Right lobe of liver (tissue), 6 donors: ENCODE measurements around the gene MIDN. TPM values are rescaled to one million over a fixed set of nuclear protein-coding genes. Genes with fewer than 3 reads are reported as not detected.
A peak's percentile ranks its signal among the peaks of the same experiment; 100 is the strongest.

Experiments used
- ATAC-seq, 4 donors: fragments of 200-7000 bp; cut with Tn5 transposase; one replicate each; pipeline ENCODE4 v1.9.1; 2020; ENCODE audit warnings: mild to moderate bottlenecking in 4 of 4, moderate library complexity in 4 of 4
- DNase-seq, 3 donors: peaks; one replicate each; pipeline ENCODE4 v3.0.0-alpha.2; 2020
- H3K27ac ChIP-seq, 3 donors: fragments of 200-600 bp; one replicate each; pipeline ENCODE4 v1.8.0; 2022
- H3K27me3 ChIP-seq, 2 donors: fragments of 200-600 bp; one replicate each; pipeline ENCODE4 v1.8.0; 2022
- H3K36me3 ChIP-seq, 4 donors: fragments of 200-600 bp; sonication (generic) in 1 of 4; one replicate each; pipeline versions ENCODE4 v1.5.1 to v1.8.0; 2017 to 2022; ENCODE audit warnings: control low read depth in 1 of 4
- H3K4me1 ChIP-seq, 4 donors: fragments of 200-600 bp; sonication (generic) in 1 of 4; one replicate each; pipeline versions ENCODE4 v1.5.1 to v1.8.0; 2017 to 2022; ENCODE audit warnings: control low read depth in 1 of 4
- H3K4me3 ChIP-seq, 3 donors: fragments of 200-600 bp; one replicate each; pipeline ENCODE4 v1.8.0; 2022
- H3K9me3 ChIP-seq, 4 donors: fragments of 200-600 bp; sonication (generic) in 1 of 4; one replicate each; pipeline versions ENCODE4 v1.5.1 to v1.8.0; 2017 to 2022; ENCODE audit warnings: control low read depth in 1 of 4
- POLR2A ChIP-seq: fragments of 450-650 bp; IDR thresholded peaks from one replicate; pipeline ENCODE4 v1.6.1; 2017; ENCODE audit warnings: antibody characterized with exemption, mild to moderate bottlenecking
- WGBS: methylation state at CpG from one replicate; pipeline ENCODE4 v1.1.6; 2018; ENCODE audit warnings: low coverage, low lambda C conversion rate; ENCODE audit not compliant: insufficient coverage; ENCODE audit errors: missing lambda C conversion rate; 5-methylcytosine and 5-hydroxymethylcytosine counted together
- intact Hi-C, 2 donors: fragments of 100-400 bp; cut with DNase I; formaldehyde crosslinking; loops; one replicate each; pipeline versions ENCODE4 v1.11.2 to v1.14.1; 2022
- total RNA-seq, 6 experiments: library from RNA; depleted of rRNA in 2 of 6; stranded (reverse); fragments of >200 nt in 2 of 6; fragmentation: NEBNext Ultra II Directional in 3 of 6; extraction: Animal tissue kit (Norgen Biotek cat#: 25700) in 3 of 6; gene quantifications; one replicate each; pipeline versions ENCODE4 v1.1.0 to v1.2.4, GENCODE V29; 2016 to 2023
- TF ChIP-seq, protein P1 (sequence below), 4 donors: fragments of 200-600 bp in 3 of 4; fragments of 450-650 bp in 1 of 4; IDR thresholded peaks; one replicate each; pipeline versions ENCODE4 v1.5.1 to v1.8.0; 2016 to 2022; ENCODE audit warnings: antibody characterized with exemption in 4 of 4, mild to moderate bottlenecking in 2 of 4
- donor health status: DM: no; HTN: yes; CAD: no.
- donor health status: DM: no; HTN: no; CAD: no.
- donor health status: DM: no; HTN: no; CAD: no.
- donor health status: DM: no; HTN: yes; CAD: no.
- donor health status: DM: no; HTN: yes; CAD: no.

Gene MIDN
- total RNA-seq, 6 experiments from 2014 or later = 22.3 to 55.1 (median 29.3) TPM

DNA sequence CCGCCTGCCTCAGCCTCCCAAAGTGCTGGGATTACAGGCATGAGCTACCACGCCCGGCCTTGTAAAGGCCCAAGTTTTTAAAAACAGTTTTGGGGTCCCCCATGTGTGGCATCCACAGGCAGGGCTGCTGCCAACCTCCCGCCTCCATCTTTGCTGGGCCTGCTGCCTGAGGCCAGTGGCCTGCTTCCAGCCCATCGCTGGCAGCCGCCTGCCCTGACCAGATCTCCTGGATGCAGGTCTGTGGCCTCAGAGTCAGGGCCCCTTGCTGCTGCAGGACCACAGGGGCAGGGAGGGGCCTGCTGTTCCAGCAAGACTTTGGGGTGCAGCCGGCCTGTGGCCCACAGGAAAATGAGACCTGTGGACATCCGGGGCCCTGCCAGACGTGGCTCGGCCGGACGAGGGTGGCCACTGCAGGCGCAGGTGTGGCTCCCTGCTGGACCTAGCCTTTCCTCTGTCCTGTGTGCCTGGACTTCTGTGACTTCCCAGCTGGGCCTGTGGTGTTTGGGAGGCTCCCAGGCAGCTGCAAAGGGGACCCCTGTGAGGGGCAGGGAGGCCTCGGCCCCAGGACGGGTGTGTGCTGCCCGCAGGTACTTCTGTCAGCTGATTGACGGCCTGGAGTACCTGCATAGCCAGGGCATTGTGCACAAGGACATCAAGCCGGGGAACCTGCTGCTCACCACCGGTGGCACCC, 28.5 kb upstream of the MIDN start:
- H3K36me3 ChIP-seq = peaks cover 0 to 35% (median 11%) of the 10 kb centered on the region in 4 donors
- DNase-seq = no peak
- WGBS = 100% methylated on average over 2 of the region's 19 CpGs
- no peaks in the 10 kb centered on the region for H3K27me3 ChIP-seq
- H3K4me3 ChIP-seq = no peak overlapping the region
- TF ChIP-seq, protein P1, sequence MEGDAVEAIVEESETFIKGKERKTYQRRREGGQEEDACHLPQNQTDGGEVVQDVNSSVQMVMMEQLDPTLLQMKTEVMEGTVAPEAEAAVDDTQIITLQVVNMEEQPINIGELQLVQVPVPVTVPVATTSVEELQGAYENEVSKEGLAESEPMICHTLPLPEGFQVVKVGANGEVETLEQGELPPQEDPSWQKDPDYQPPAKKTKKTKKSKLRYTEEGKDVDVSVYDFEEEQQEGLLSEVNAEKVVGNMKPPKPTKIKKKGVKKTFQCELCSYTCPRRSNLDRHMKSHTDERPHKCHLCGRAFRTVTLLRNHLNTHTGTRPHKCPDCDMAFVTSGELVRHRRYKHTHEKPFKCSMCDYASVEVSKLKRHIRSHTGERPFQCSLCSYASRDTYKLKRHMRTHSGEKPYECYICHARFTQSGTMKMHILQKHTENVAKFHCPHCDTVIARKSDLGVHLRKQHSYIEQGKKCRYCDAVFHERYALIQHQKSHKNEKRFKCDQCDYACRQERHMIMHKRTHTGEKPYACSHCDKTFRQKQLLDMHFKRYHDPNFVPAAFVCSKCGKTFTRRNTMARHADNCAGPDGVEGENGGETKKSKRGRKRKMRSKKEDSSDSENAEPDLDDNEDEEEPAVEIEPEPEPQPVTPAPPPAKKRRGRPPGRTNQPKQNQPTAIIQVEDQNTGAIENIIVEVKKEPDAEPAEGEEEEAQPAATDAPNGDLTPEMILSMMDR (IDR thresholded peaks at IDR 0.05) = no peak
- TF ChIP-seq POLR2A = no peak
- H3K9me3 ChIP-seq = no peaks in the 10 kb centered on the region
- peaks cover 0 to 13% (median 3%) of the 10 kb centered on the region in 4 donors for H3K4me1 ChIP-seq
- no peak for ATAC-seq
- intact Hi-C loops = no loop called here
- no peak overlapping the region for H3K27ac ChIP-seq

DNA sequence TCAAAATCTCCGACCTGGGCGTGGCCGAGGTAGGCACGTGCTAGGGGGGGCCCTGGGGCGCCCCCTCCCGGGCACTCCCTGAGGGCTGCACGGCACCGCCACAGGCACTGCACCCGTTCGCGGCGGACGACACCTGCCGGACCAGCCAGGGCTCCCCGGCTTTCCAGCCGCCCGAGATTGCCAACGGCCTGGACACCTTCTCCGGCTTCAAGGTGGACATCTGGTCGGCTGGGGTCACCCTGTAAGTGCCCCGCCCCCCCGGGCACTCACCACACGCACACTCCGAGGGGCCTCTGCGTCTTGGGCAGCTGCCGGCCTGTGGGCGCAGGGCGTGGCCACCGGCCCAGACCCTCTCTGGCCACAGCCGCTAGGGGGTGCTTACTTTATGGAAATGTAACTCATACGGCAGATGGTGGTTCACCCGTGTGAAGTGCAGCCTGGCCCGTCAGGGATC, 27.9 kb upstream of the MIDN start:
- Histone ChIP-seq H3K27ac (no peak overlapping the region), H3K9me3 (no peaks in the 10 kb centered on the region), H3K27me3 (no peaks in the 10 kb centered on the region), H3K4me3 (no peak overlapping the region), H3K4me1 (peaks cover 0 to 7% (median under 1%) of the 10 kb centered on the region in 4 donors), H3K36me3 (peaks cover 0 to 35% (median 11%) of the 10 kb centered on the region in 4 donors)
- intact Hi-C loops = no loop called here
- TF ChIP-seq, protein P1 (IDR thresholded peaks at IDR 0.05) = no peak
- no peak for TF ChIP-seq POLR2A
- no peak for ATAC-seq
- 90% methylated on average over 2 of the region's 33 CpGs for WGBS
- no peak for DNase-seq

DNA sequence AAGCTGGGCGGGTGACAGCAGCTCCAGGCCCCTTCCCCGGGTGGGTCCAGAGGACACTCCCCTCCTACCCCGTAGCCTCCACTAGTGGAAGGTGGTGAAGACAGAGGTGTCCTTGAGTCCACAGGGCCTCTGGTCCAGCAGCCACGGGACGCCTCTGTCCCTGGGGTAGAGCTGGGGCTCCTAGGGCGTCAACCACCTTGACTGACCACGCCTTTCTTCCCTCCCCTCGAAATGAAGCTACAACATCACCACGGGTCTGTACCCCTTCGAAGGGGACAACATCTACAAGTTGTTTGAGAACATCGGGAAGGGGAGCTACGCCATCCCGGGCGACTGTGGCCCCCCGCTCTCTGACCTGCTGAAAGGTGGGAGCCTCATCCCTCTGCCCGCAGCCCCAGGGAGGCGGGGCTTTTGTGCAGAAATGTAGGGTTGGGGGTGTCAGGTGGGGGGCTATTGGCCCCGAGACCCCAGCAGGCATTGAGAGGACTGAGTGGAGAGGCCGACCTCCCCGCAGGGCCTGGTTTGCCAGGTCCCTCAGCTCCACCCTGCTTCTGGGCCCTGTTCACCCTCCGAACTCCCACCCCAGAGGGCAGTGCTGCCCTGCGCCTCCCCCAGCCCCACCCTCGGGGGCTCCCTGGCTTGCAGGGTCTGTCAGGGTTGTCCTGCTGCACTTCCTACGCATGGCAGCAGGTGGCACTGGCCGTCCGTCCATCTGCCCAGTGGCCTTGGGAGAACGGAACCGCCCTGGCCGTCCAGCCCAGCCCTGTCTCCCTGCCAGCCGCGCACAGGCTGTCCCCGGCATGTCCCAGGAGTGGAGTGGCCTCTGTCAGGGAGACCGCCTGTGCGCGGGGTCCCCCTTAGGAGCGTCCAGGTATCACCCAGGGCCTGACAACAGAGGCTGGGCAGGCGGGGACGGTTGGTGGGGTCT, 27.1 kb upstream of the MIDN start:
- TF ChIP-seq POLR2A = no peak
- TF ChIP-seq, protein P1 (IDR thresholded peaks at IDR 0.05) = peak; percentile 68 to 83 (median 78)
- peak; percentile 76 to 81 (median 80) for DNase-seq
- peak; percentile 75 to 89 (median 81) for ATAC-seq
- no peak overlapping the region for H3K27ac ChIP-seq
- no peak overlapping the region for H3K4me3 ChIP-seq
- H3K36me3 ChIP-seq = peaks cover 0 to 35% (median 11%) of the 10 kb centered on the region in 4 donors
- H3K27me3 ChIP-seq = no peaks in the 10 kb centered on the region
- H3K4me1 ChIP-seq = no peaks in the 10 kb centered on the region
- H3K9me3 ChIP-seq = no peaks in the 10 kb centered on the region
- intact Hi-C loops = no loop called here
- 0% methylated on average over 2 of the region's 38 CpGs for WGBS

DNA sequence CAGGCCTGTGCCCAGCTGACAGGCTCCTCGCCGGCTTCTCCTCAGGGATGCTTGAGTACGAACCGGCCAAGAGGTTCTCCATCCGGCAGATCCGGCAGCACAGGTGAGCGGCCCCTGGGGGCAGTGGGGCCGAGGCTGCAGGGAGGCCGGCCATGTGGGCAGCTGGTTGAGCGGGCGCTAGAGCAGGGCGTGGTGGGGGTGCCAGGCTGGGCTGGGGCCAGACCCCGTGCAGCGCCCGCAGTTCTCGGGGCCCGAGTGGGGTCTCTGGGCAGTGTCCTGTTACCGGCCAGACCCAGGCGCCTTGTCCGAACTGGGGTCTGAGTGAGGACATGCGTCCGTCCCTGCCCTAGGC, 26.5 kb upstream of the MIDN start:
- Histone ChIP-seq H3K36me3 (peaks cover 0 to 41% (median 12%) of the 10 kb centered on the region in 4 donors), H3K9me3 (no peaks in the 10 kb centered on the region)
- DNase-seq = no peak

More for the DNA sequence above, 26.5 kb upstream of the MIDN start:
- no CpG with 5 or more reads among the region's 22 CpGs for WGBS
- Histone ChIP-seq H3K4me1 (no peaks in the 10 kb centered on the region), H3K4me3 (no peak overlapping the region), H3K27me3 (no peaks in the 10 kb centered on the region), H3K27ac (no peak overlapping the region)
- intact Hi-C loops = no loop called here
- ATAC-seq = peak in 1 of 4 donors; percentile 1
- no peak for TF ChIP-seq POLR2A
- TF ChIP-seq, protein P1 (IDR thresholded peaks at IDR 0.05) = no peak
